HG03196 (cell line): ENCODE measurements around the gene GPR132.
"Not testable (repeated sequence)": the region's sequence is repeated elsewhere in the genome, so short reads cannot be mapped to it uniquely, and the experiment has no call there.

Experiments
- ATAC-seq: cut with Tn5 transposase; IDR thresholded peaks from one replicate; pipeline ENCODE4 v1.9.1; 2021; ENCODE audit not compliant: unreplicated experiment

GPR132 gene

GRCh38 chr14:105091517-105092170 lies 26.4 kb upstream of the GPR132 start:
- ATAC-seq: no peak

- no peak for ATAC-seq
Observed at GRCh38 chr14:105091054-105091516, 25.9 kb upstream of the GPR132 start.

GRCh38 chr14:105090493-105091053 lies 25.3 kb upstream of the GPR132 start:
- no peak for ATAC-seq

- ATAC-seq: no peak
Observed at GRCh38 chr14:105089746-105090492, 24.7 kb upstream of the GPR132 start.

- ATAC-seq: no peak
Observed at GRCh38 chr14:105088812-105089745, 23.8 kb upstream of the GPR132 start.

GRCh38 chr14:105087963-105088811 lies 23.0 kb upstream of the GPR132 start:
- ATAC-seq: no peak

GRCh38 chr14:105087308-105087962 lies 22.2 kb upstream of the GPR132 start:
- no peak for ATAC-seq

- peak; percentile 57 for ATAC-seq
Observed at GRCh38 chr14:105086833-105087307, 21.6 kb upstream of the GPR132 start.

- ATAC-seq: no peak
Observed at GRCh38 chr14:105085766-105086165, 20.5 kb upstream of the GPR132 start.

GRCh38 chr14:105084741-105085571 lies 19.7 kb upstream of the GPR132 start:
- no peak for ATAC-seq

- no peak for ATAC-seq
Observed at GRCh38 chr14:105083926-105084685, 18.9 kb upstream of the GPR132 start.

- no peak for ATAC-seq
Observed at GRCh38 chr14:105082703-105083102, 17.5 kb upstream of the GPR132 start.

- ATAC-seq: not testable (repeated sequence)
Observed at GRCh38 chr14:105081473-105081872, 16.2 kb upstream of the GPR132 start.

GRCh38 chr14:105080161-105080560 lies 14.9 kb upstream of the GPR132 start:
- no peak for ATAC-seq

- no peak for ATAC-seq
Observed at GRCh38 chr14:105078294-105078693, 13.1 kb upstream of the GPR132 start.

GRCh38 chr14:105077649-105077995 lies 12.4 kb upstream of the GPR132 start:
- no peak for ATAC-seq

GRCh38 chr14:105076805-105077648 lies 11.8 kb upstream of the GPR132 start:
- no peak for ATAC-seq
